K562 (cell line): ENCODE data around the gene KIAA1958. TPM values are rescaled to one million over a fixed set of nuclear protein-coding genes. Genes with fewer than 3 reads are reported as not detected.

ENCODE experiments used
- ATAC-seq: fragments of 200-7000 bp; cut with Tn5 transposase; 3 replicates; pipeline ENCODE4 v1.9.1; 2020; ENCODE audit warnings: moderate library complexity
- BruUV-seq: library from RNA; stranded (reverse); fragments of 400-500 nt; replicated peaks from 2 replicates; lab custom pipeline; 2021; lab: Mats Ljungman, UMichigan
- CTCF ChIA-PET: fragments of 300-600 bp; formaldehyde crosslinking; extraction: SDS; loops from one replicate; lab custom pipeline; 2021; ENCODE audit warnings: low intra/inter-chr PET ratio; lab: Yijun Ruan, JAX
- POLR2A ChIA-PET: fragments of 300-600, 350-650 bp; sonication (Branson Sonifier 250); formaldehyde crosslinking; extraction: SDS; loops from one replicate; lab custom pipeline; 2021; ENCODE audit warnings: antibody characterized with exemption, inconsistent platforms; lab: Yijun Ruan, JAX
- DNase-seq, 4 experiments: peaks; one replicate each; pipeline versions ENCODE4 v3.0.0 to v3.0.0-alpha.2; 2011 to 2018; ENCODE audit warnings: low spot score in 3 of 4, mixed read lengths in 3 of 4; ENCODE audit errors: extremely low read depth in 1 of 4
- FAIRE-seq: peaks from 2 replicates; lab custom pipeline; 2011; peaks lifted over from hg19 to GRCh38; lab: Jason Lieb, UNC
- H2AFZ ChIP-seq: 2 replicates; pipeline ENCODE4 v1.6.0; 2011; ENCODE audit warnings: low read depth, low read length, control low read depth, inconsistent platforms
- H3K27ac ChIP-seq: fragments of 200-600 bp; 3 replicates; pipeline ENCODE4 v1.8.0; 2011; ENCODE audit warnings: low read depth, mild to moderate bottlenecking, control low read depth, inconsistent platforms, low read length, moderate library complexity, mixed read lengths; ENCODE audit errors: extremely low read depth
- H3K27me3 ChIP-seq, 2 experiments: fragments of 300-600 bp in 1 of 2; 2 replicates in 1 of 2; 3 replicates in 1 of 2; pipeline versions ENCODE4 v1.6.0 to v1.8.0; 2011; ENCODE audit warnings: inconsistent platforms in 2 of 2, low read length in 2 of 2, mild to moderate bottlenecking in 1 of 2, mixed read lengths in 1 of 2, moderate library complexity in 1 of 2; ENCODE audit not compliant: control insufficient read depth in 2 of 2, insufficient read depth in 2 of 2
- H3K36me3 ChIP-seq: fragments of 300-600 bp; 3 replicates; pipeline ENCODE4 v1.8.0; 2011; ENCODE audit warnings: mild to moderate bottlenecking, low read length, inconsistent platforms; ENCODE audit not compliant: control insufficient read depth, insufficient read depth
- H3K4me1 ChIP-seq, 2 experiments: fragments of 200-600 bp in 1 of 2; replicated peaks in 1 of 2; 2 replicates in 1 of 2; 3 replicates in 1 of 2; pipeline versions ENCODE4 v1.5.1 to v1.8.0; 2011; ENCODE audit warnings: inconsistent platforms in 2 of 2, low read length in 2 of 2, mild to moderate bottlenecking in 1 of 2, mixed read lengths in 1 of 2, moderate library complexity in 1 of 2; ENCODE audit not compliant: control insufficient read depth in 2 of 2, insufficient read depth in 2 of 2
- H3K4me2 ChIP-seq: 2 replicates; pipeline ENCODE4 v1.6.1; 2011; ENCODE audit warnings: low read length, control low read depth, inconsistent platforms, mixed read lengths; ENCODE audit not compliant: insufficient read depth
- H3K4me3 ChIP-seq: fragments of 200-600 bp; sonication (generic), shearing (Covaris generic); 2 replicates; pipeline ENCODE4 v1.5.1; 2016; ENCODE audit warnings: control low read depth, inconsistent platforms
- H3K79me2 ChIP-seq: fragments of 200-600 bp; 3 replicates; pipeline ENCODE4 v1.8.0; 2011; ENCODE audit warnings: low read length, inconsistent platforms; ENCODE audit not compliant: control insufficient read depth, insufficient read depth
- H3K9ac ChIP-seq, 2 experiments: 2 replicates each; pipeline versions ENCODE4 v1.6.0 to v1.6.1; 2011; ENCODE audit warnings: low read depth in 2 of 2, low read length in 2 of 2, control low read depth in 1 of 2, inconsistent platforms in 1 of 2, mild to moderate bottlenecking in 1 of 2, mixed read lengths in 1 of 2; ENCODE audit not compliant: insufficient read depth in 1 of 2
- H3K9me1 ChIP-seq: one replicate; pipeline ENCODE4 v1.6.0; 2011; ENCODE audit warnings: inconsistent platforms, mild to moderate bottlenecking, low read length, moderate library complexity; ENCODE audit not compliant: control insufficient read depth, insufficient read depth
- H3K9me3 ChIP-seq: replicated peaks from 2 replicates; pipeline ENCODE4 v1.5.1; 2011; ENCODE audit warnings: low read depth, low read length, inconsistent platforms; ENCODE audit not compliant: control insufficient read depth, insufficient read depth
- H4K20me1 ChIP-seq: replicated peaks from 2 replicates; pipeline ENCODE4 v1.6.1; 2011; ENCODE audit warnings: low read length, inconsistent platforms, mixed read lengths; ENCODE audit not compliant: control insufficient read depth, insufficient read depth
- ARID1B ChIP-seq: fragments of 450-650 bp; IDR thresholded peaks from 2 replicates; pipeline ENCODE4 v1.6.1; 2016; ENCODE audit warnings: antibody characterized with exemption, mild to moderate bottlenecking, inconsistent platforms
- BCOR ChIP-seq: fragments of 450-650 bp; IDR thresholded peaks from 2 replicates; pipeline ENCODE4 v1.6.1; 2016
- C11orf30 ChIP-seq: fragments of 450-650 bp; IDR thresholded peaks from 2 replicates; pipeline ENCODE4 v1.6.1; 2016; ENCODE audit warnings: low read depth, mild to moderate bottlenecking
- CBFB ChIP-seq: sonication (generic); formaldehyde crosslinking; IDR thresholded peaks from 2 replicates; pipeline ENCODE4 v1.4.0; 2020; ENCODE audit warnings: mild to moderate bottlenecking, missing genetic modification reagents
- DPF2 ChIP-seq: fragments of 450-650 bp; IDR thresholded peaks from 2 replicates; pipeline ENCODE4 v1.6.1; 2016
- E2F6 ChIP-seq, 2 experiments: IDR thresholded peaks; 2 replicates each; pipeline ENCODE4 v1.6.1; 2011; ENCODE audit warnings: borderline replicate concordance in 1 of 2, control low read depth in 1 of 2, low read depth in 1 of 2, low read length in 1 of 2, mild to moderate bottlenecking in 1 of 2, mixed read lengths in 1 of 2, moderate library complexity in 1 of 2; ENCODE audit not compliant: insufficient read depth in 1 of 2, insufficient read length in 1 of 2, poor library complexity in 1 of 2, severe bottlenecking in 1 of 2; ENCODE audit errors: extremely low read depth in 1 of 2
- FOXA3 ChIP-seq, 2 experiments: fragments of 450-650 bp in 1 of 2; sonication (generic) in 1 of 2; formaldehyde crosslinking; IDR thresholded peaks in 1 of 2; conservative IDR thresholded peaks in 1 of 2; 2 replicates each; pipeline versions ENCODE4 v1.4.0 to v1.8.0; 2020 to 2022; ENCODE audit warnings: mild to moderate bottlenecking in 2 of 2, missing genetic modification reagents in 1 of 2
- KDM1A ChIP-seq, 2 experiments: fragments of 450-650 bp; IDR thresholded peaks; 2 replicates each; pipeline ENCODE4 v1.6.1; 2016; ENCODE audit warnings: mild to moderate bottlenecking in 2 of 2
- RBM25 ChIP-seq: fragments of 200-400 bp; formaldehyde crosslinking; IDR thresholded peaks from 2 replicates; pipeline ENCODE4 v1.6.1; 2018; ENCODE audit warnings: low read length, low read depth, moderate library complexity; ENCODE audit not compliant: severe bottlenecking
- TAF1 ChIP-seq: IDR thresholded peaks from 2 replicates; pipeline ENCODE4 v1.6.1; 2011; ENCODE audit warnings: mild to moderate bottlenecking, low read length, moderate library complexity; ENCODE audit not compliant: insufficient read depth, control insufficient read depth, severe bottlenecking; ENCODE audit errors: extremely low read depth
- VEZF1 ChIP-seq: fragments of 200-800 bp; sonication (Bioruptor generic); IDR thresholded peaks from 2 replicates; pipeline ENCODE4 v1.6.1; 2017; ENCODE audit warnings: missing genetic modification characterization, missing compliant biosample characterization
- ZBTB5 ChIP-seq: fragments of 450-650 bp; IDR thresholded peaks from 2 replicates; pipeline ENCODE4 v1.6.1; 2017; ENCODE audit warnings: antibody characterized with exemption
- ZFP36 ChIP-seq: fragments of 150-350 bp; IDR thresholded peaks from 2 replicates; pipeline ENCODE4 v1.6.1; 2018; ENCODE audit warnings: low read length, low read depth; ENCODE audit not compliant: partially characterized antibody
- ZFX ChIP-seq: sonication (generic); formaldehyde crosslinking; IDR thresholded peaks from 2 replicates; pipeline ENCODE4 v1.8.0; 2022; ENCODE audit warnings: mild to moderate bottlenecking, missing genetic modification reagents, moderate library complexity
- ZNF146 ChIP-seq: IDR thresholded peaks from one replicate; pipeline ENCODE4 v1.6.1; 2018; ENCODE audit warnings: missing compliant biosample characterization; ENCODE audit not compliant: unreplicated experiment
- ZNF24 ChIP-seq: fragments of 450-650 bp; IDR thresholded peaks from 2 replicates; pipeline ENCODE4 v1.6.1; 2016
- ZNF316 ChIP-seq: fragments of 450-650 bp; IDR thresholded peaks from 2 replicates; pipeline ENCODE4 v1.6.1; 2016
- ZNF766 ChIP-seq: fragments of 200-800 bp; sonication (Bioruptor generic); conservative IDR thresholded peaks from 2 replicates; pipeline ENCODE4 v1.6.1; 2016; ENCODE audit warnings: missing genetic modification characterization, missing compliant biosample characterization
- WGBS: fragments of 100-300 bp; shearing (Covaris generic); methylation state at CpG from one replicate; pipeline ENCODE4 v1.1.6; 2016; ENCODE audit warnings: low coverage, mixed read lengths; ENCODE audit not compliant: insufficient coverage; ENCODE audit errors: missing lambda C conversion rate; 5-methylcytosine and 5-hydroxymethylcytosine counted together
- in situ Hi-C: fragments of 300-500 bp; cut with MboI; formaldehyde crosslinking; loops from 4 replicates; pipeline ENCODE4 v1.15.0; 2018; ENCODE audit warnings: inconsistent platforms, mixed read lengths
- intact Hi-C: fragments of 100-400 bp; cut with micrococcal nuclease; formaldehyde crosslinking; loops from 2 replicates; pipeline ENCODE4 v1.14.2; 2022
- polyA plus RNA-seq, 8 experiments: library from polyadenylated mRNA; depleted of rRNA in 4 of 8; stranded (reverse) in 5 of 8; unstranded in 3 of 8; fragments of >200 nt; fragmentation: Nextera tagmentation in 2 of 8; fragmentation: Illumina TruSeq in 1 of 8; extraction: Ambion mirVana in 2 of 8; extraction: Trizol in 1 of 8; gene quantifications; 2 replicates each; pipeline versions ENCODE4 v1.2.1 to v1.2.3, GENCODE V29; 2011 to 2014; ENCODE audit warnings: inconsistent platforms in 1 of 8, missing spikeins in 1 of 8
- total RNA-seq, 7 experiments: library from RNA; depleted of rRNA in 6 of 7; stranded (reverse); fragments of >200 nt in 6 of 7; fragmentation: Illumina TruSeq in 2 of 7; extraction: Trizol in 2 of 7; gene quantifications; 2 replicates each; pipeline versions ENCODE4 v1.2.1 to v1.2.3, GENCODE V29; 2011 to 2021; ENCODE audit warnings: low replicate concordance in 1 of 7

Gene KIAA1958
- total and polyA plus RNA-seq, 9 of the 15 experiments (the other 6 are each of a cell fraction or from before 2014, with no cell fraction given) = 1.1 to 16.0 (median 10.1) TPM

GRCh38 chr9:112447283-112447761, 39.3 kb upstream of the KIAA1958 start (continued):
- TF ChIP-seq E2F6 (IDR thresholded peaks at IDR 0.05; ENCODE audit: borderline replicate concordance in 1 of 2, extremely low read depth in 1 of 2, insufficient read depth in 1 of 2, insufficient read length in 1 of 2, low read depth in 1 of 2, low read length in 1 of 2, poor library complexity in 1 of 2, severe bottlenecking in 1 of 2) (no peak), DPF2 (peak; percentile 39; the same call in 1 of the 2 replicates), C11orf30 (peak; percentile 34; the same call in 1 of the 2 replicates), ZNF316 (peak; percentile 47; the same call in 1 of the 2 replicates), VEZF1 (CRISPR knock-in tag) (peak; percentile 34; the same call in 1 of the 2 replicates)

DNA sequence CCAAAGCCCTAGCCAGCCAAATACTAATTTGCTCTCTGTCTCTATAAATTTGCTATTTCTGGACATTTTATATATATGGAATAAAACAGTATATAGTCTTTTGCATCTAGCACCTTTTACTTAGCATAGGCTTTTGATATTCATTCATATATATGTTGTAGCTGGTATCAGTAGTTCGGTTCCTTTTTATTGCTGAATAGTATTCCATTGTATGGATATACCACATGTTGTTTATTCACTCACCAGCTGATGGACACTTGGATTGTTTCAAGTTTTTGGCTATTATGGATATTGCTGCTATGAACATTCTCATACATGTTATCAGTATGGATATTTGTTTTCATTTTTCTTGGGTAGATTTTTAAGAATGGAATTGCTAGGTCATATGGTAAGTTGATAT, 23.8 kb upstream of the KIAA1958 start:
- Histone ChIP-seq H3K27ac (no peak overlapping the region), H3K9me1 (no peaks in the 10 kb centered on the region), H2AFZ (no peak overlapping the region), H3K9ac (no peak overlapping the region), H3K79me2 (no peaks in the 10 kb centered on the region), H4K20me1 (no peaks in the 10 kb centered on the region), H3K27me3 (no peaks in the 10 kb centered on the region), H3K4me1 (peaks cover 6 to 10% of the 10 kb centered on the region in 2 experiments), H3K4me2 (no peak overlapping the region), H3K4me3 (no peak overlapping the region), H3K36me3 (peaks cover 27% of the 10 kb centered on the region; the same call in 1 of the 3 replicates), H3K9me3 (peaks cover 4% of the 10 kb centered on the region)
- FAIRE-seq (no peak), DNase-seq (no peak), ATAC-seq (no peak)
- ChIA-PET CTCF (interaction anchor here (0.7 kb wide), 1 partner anchor 440 kb away, joined by 3 read pairs; no protein-coding TSS in a partner anchor), POLR2A (no interaction called here)
- 50% methylated on average over 1 of the region's 1 CpG for WGBS
- intact Hi-C loops = loop anchor here (5.0 kb wide), 1 partner anchor 41 kb away; no protein-coding TSS in a partner anchor
- in situ Hi-C loops = no loop called here
- BruUV-seq = no TSS peak
- TF ChIP-seq FOXA3 (CRISPR knock-in tag; conservative IDR thresholded peaks at IDR 0.05 in 1 of 2, IDR thresholded peaks at IDR 0.05 in 1 of 2) = no peak
- peak in 1 of 2 experiments; percentile 51; a peak in 2 of 4 replicates for TF ChIP-seq KDM1A (IDR thresholded peaks at IDR 0.05)
- no peak for TF ChIP-seq ZFP36
- no peak for TF ChIP-seq ZNF766 (CRISPR knock-in tag)
- peak; percentile 59; the same call in 1 of the 2 replicates for TF ChIP-seq ZNF24
- peak; percentile 76 for TF ChIP-seq RBM25
- no peak for TF ChIP-seq ZBTB5
- peak; percentile 94 for TF ChIP-seq ZNF146 (CRISPR knock-in tag)
- no peak for TF ChIP-seq ARID1B
- no peak for TF ChIP-seq CBFB (CRISPR knock-in tag)
- TF ChIP-seq TAF1 = no peak
- no peak for TF ChIP-seq ZFX
- 0 out of 2 replicates have a peak, but pooled peaks have one; percentile 9 for TF ChIP-seq BCOR
